Activated gamma-delta T cell treated with Interleukin-2 at 50 U/mL for 16 hours (primary cell): ENCODE data around the gene BANP.

Experiments
- DNase-seq: peaks from one replicate; pipeline ENCODE4 v3.0.0-alpha.2; 2020

Gene BANP

GRCh38 chr16:87951552-87952538 lies 611 bp downstream of the BANP start:
- no peak for DNase-seq

- no peak for DNase-seq
Measured at GRCh38 chr16:87952751-87953150, 1.5 kb downstream of the BANP start.

- DNase-seq: no peak
Measured at GRCh38 chr16:87953308-87954215, 2.3 kb downstream of the BANP start.

- no peak for DNase-seq
Measured at GRCh38 chr16:87954361-87954760, 3.1 kb downstream of the BANP start.

- DNase-seq: no peak
Measured at GRCh38 chr16:87954826-87955225, 3.6 kb downstream of the BANP start.

GRCh38 chr16:87955302-87956097 lies 4.3 kb downstream of the BANP start:
- DNase-seq: no peak

- no peak for DNase-seq
Measured at GRCh38 chr16:87956098-87956364, 4.8 kb downstream of the BANP start.

- DNase-seq: peak; percentile 69
Measured at GRCh38 chr16:87956365-87957231, 5.4 kb downstream of the BANP start.

GRCh38 chr16:87957296-87958094 lies 6.3 kb downstream of the BANP start:
- DNase-seq: no peak

GRCh38 chr16:87958632-87959031 lies 7.4 kb downstream of the BANP start:
- DNase-seq: no peak

GRCh38 chr16:87959391-87959990 lies 8.3 kb downstream of the BANP start:
- DNase-seq: no peak

- no peak for DNase-seq
Measured at GRCh38 chr16:87960296-87960695, 9.1 kb downstream of the BANP start.

- no peak for DNase-seq
Measured at GRCh38 chr16:87960852-87961251, 9.6 kb downstream of the BANP start.

- DNase-seq: no peak
Measured at GRCh38 chr16:87961623-87962022, 10.4 kb downstream of the BANP start.

- DNase-seq: peak; percentile 47
Measured at GRCh38 chr16:87963400-87963799, 12.2 kb downstream of the BANP start.

- DNase-seq: no peak
Measured at GRCh38 chr16:87964049-87964659, 12.9 kb downstream of the BANP start.

GRCh38 chr16:87965417-87965816 lies 14.2 kb downstream of the BANP start:
- no peak for DNase-seq

- DNase-seq: no peak
Measured at GRCh38 chr16:87966064-87966645, 14.9 kb downstream of the BANP start.

GRCh38 chr16:87966685-87967185 lies 15.5 kb downstream of the BANP start:
- DNase-seq: no peak

GRCh38 chr16:87968541-87968940 lies 17.3 kb downstream of the BANP start:
- no peak for DNase-seq
